ENCODE results near the gene STAT5A.

- TF ChIP-seq CTCF (IDR thresholded peaks at IDR 0.05) (no peak), POLR2A (IDR thresholded peaks at IDR 0.05) (no peak)
These were observed 34.7 kb upstream of the STAT5A start for GRCh38 chr17:42253578-42253977.

Measured in thyroid gland (tissue), 4 donors.